Mesothelial cell of epicardium (in vitro differentiated cells): ENCODE measurements around the gene LNPEP. TPM values are rescaled to one million over a fixed set of nuclear protein-coding genes. Genes with fewer than 3 reads are reported as not detected.

Source experiments
- DNase-seq, 2 experiments: peaks; one replicate each; pipeline ENCODE4 v3.0.0; 2021; ENCODE audit warnings: low spot score in 2 of 2; ENCODE audit not compliant: unreplicated experiment in 2 of 2
- H3K27ac Mint-ChIP-seq: 2 replicates; pipeline ENCODE4 v1.8.0; 2021; ENCODE audit warnings: mixed read lengths
- H3K27me3 Mint-ChIP-seq: 2 replicates; pipeline ENCODE4 v1.8.0; 2021; ENCODE audit warnings: low read depth, mixed read lengths
- H3K36me3 Mint-ChIP-seq: 2 replicates; pipeline ENCODE4 v1.8.0; 2021; ENCODE audit warnings: mixed read lengths
- H3K4me1 Mint-ChIP-seq: 2 replicates; pipeline ENCODE4 v1.8.0; 2021; ENCODE audit warnings: mixed read lengths
- H3K4me3 Mint-ChIP-seq: 2 replicates; pipeline ENCODE4 v1.8.0; 2021; ENCODE audit warnings: mild to moderate bottlenecking, moderate library complexity, mixed read lengths
- H3K9me3 Mint-ChIP-seq: 2 replicates; pipeline ENCODE4 v1.8.0; 2021; ENCODE audit warnings: mixed read lengths
- CTCF ChIP-seq: fragments of 200-600 bp; sonication (generic); IDR thresholded peaks from one replicate; pipeline ENCODE4 v1.5.0; 2021; ENCODE audit warnings: antibody characterized with exemption; ENCODE audit not compliant: unreplicated experiment
- total RNA-seq: library from RNA; stranded (reverse); gene quantifications from 3 replicates; pipeline ENCODE4 v1.2.1, GENCODE V29; 2021

Gene LNPEP
- total RNA-seq, 1 donor from 2014 or later = 37.3 TPM

DNA sequence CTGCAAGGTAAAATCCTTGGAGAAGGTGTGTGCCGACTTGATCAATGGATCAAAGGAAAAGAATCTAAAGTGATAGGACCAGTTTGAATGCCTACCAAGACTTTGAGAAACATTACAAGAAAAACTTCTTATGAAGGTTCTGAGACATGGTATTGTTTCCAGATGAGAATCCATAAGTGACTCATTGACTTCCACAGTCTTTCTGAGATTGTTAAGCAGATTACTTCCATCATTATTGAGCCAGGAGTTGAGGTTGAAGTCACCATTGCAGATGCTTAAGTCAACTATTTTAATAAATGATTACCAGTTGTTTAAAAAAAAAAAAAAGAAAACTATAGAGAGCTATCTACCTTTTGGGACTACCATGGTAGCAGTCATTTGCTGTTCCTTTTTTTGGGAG lies 7.0 kb downstream of the LNPEP start:
- no peak for DNase-seq
- peaks cover 21% of the 10 kb centered on the region for H3K4me1 Mint-ChIP-seq
- no peaks in the 10 kb centered on the region for H3K27me3 Mint-ChIP-seq
- no peaks in the 10 kb centered on the region for H3K9me3 Mint-ChIP-seq
- H3K36me3 Mint-ChIP-seq = peaks cover 4% of the 10 kb centered on the region
- no peak for TF ChIP-seq CTCF
- no peak overlapping the region for H3K27ac Mint-ChIP-seq
- H3K4me3 Mint-ChIP-seq = no peak overlapping the region

DNA sequence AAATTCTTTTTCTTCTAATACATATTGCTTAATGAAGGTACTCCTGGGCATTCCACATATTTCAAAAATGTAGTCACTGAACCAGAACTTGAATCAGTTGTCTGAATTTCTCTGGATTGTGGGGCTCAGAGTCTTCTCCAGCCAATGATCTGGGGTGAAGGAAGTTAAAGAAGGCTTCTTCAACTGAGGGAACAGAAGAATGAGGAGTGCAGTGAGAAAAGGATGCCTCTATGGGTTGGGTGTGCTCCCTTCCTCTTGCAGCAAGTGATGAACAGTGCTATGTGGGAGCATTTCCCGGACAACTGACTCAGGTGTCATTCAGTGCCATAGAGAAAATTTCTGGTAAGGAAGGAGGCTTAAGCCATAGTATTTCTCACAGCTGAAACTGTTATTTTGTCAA lies 7.9 kb downstream of the LNPEP start:
- Mint-ChIP-seq H3K36me3 (peaks cover 4% of the 10 kb centered on the region), H3K9me3 (no peaks in the 10 kb centered on the region), H3K4me3 (no peak overlapping the region), H3K4me1 (peaks cover 14% of the 10 kb centered on the region), H3K27me3 (no peaks in the 10 kb centered on the region), H3K27ac (no peak overlapping the region)
- no peak for DNase-seq
- TF ChIP-seq CTCF = no peak

- no peaks in the 10 kb centered on the region for H3K27me3 Mint-ChIP-seq
- H3K4me1 Mint-ChIP-seq = peaks cover 12% of the 10 kb centered on the region
- TF ChIP-seq CTCF = no peak
- peaks cover 11% of the 10 kb centered on the region for H3K9me3 Mint-ChIP-seq
- no peak overlapping the region for H3K27ac Mint-ChIP-seq
- no peak for DNase-seq
- H3K4me3 Mint-ChIP-seq = no peak overlapping the region
- H3K36me3 Mint-ChIP-seq = peaks cover 11% of the 10 kb centered on the region
Observed at GRCh38 chr5:96945144-96945897, 9.4 kb downstream of the LNPEP start.

DNA sequence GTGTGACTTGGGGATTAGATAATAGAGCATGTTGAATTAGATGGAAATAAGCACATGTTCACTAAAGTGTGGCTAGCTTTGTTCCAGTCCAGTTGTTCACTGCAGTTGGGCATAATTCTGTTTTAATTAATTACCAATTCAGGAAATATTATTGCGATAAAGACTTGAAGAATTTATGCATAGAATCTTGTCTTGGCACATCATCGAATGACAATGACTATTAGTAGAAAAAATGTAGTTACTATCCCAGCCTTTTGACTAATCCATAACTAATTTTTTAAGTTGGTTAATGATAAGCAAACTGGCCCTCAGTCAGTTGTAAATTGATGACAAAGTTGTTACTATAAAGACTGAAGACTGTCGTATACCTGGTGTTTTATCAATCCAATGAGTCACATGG lies 10.5 kb downstream of the LNPEP start:
- DNase-seq = no peak
- H3K27me3 Mint-ChIP-seq = no peaks in the 10 kb centered on the region

DNA sequence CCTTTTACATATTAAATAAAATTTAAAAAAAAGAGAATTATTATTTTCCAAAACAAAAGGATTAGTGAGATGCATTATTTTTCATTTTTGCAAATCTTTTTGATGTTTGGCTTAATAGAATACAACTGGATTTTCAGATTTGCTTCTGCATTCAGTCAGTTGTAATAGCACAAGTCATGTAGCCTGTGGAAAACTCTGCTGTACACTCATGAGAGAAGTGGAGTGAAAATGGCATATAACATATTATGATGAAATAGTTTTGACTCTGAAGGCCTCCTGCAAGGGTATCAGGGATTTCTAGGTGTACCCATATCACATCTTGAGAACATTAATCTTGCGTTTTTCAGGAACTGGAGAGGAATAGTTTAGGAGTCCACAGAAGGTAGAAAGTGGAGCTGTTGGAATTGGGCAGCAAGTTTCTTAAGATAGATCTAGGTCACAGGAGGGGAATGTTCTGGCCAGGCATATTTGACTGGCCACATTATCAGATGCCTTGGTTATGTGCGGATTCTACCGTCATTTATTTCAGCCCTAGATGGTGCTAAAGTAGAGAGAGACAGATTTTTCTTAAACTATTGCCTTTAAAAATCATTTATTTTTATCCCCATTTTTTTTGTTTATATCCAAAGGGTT lies 16.4 kb downstream of the LNPEP start:
- Mint-ChIP-seq H3K9me3 (peaks cover 11% of the 10 kb centered on the region), H3K27me3 (no peaks in the 10 kb centered on the region), H3K36me3 (peaks cover 10% of the 10 kb centered on the region), H3K27ac (no peak overlapping the region), H3K4me1 (peaks cover 22% of the 10 kb centered on the region), H3K4me3 (no peak overlapping the region)
- no peak for DNase-seq
- no peak for TF ChIP-seq CTCF

More for the DNA sequence above, 10.5 kb downstream of the LNPEP start:
- Mint-ChIP-seq H3K36me3 (peaks cover 11% of the 10 kb centered on the region), H3K4me3 (no peak overlapping the region), H3K9me3 (peaks cover 11% of the 10 kb centered on the region), H3K4me1 (peaks cover 12% of the 10 kb centered on the region), H3K27ac (no peak overlapping the region)
- TF ChIP-seq CTCF = no peak
